HL-60 (cell line): ENCODE data around the gene NFE2.

ENCODE experiments used
- POLR2AphosphoS5 ChIP-seq: IDR thresholded peaks from 2 replicates; pipeline ENCODE4 v1.6.1; 2012; ENCODE audit warnings: low read depth
- TF ChIP-seq, protein P1 (sequence below): IDR thresholded peaks from one replicate; pipeline ENCODE4 v1.5.1; 2011; ENCODE audit warnings: low read length, control low read depth, inconsistent platforms; ENCODE audit not compliant: insufficient read depth

DNA sequence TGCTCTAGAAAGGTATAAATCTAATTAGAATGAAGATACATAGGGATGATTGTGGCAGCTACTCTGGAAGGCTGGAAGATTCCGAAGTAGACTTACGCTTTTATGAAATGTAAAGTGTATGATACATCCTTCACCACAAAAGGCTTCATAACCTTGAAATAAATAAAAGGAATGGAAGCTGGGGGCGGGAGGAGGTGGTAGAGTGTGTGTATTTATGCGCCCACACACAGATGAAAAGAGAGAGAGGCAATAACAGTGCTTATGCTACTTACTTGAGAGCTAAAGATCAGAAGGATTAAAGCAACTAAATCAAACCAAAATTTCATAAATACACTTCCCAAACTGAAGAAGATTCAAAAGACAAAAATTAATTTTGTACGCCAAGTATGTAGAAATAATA, 51.3 kb downstream of the NFE2 start:
- TF ChIP-seq, protein P1, sequence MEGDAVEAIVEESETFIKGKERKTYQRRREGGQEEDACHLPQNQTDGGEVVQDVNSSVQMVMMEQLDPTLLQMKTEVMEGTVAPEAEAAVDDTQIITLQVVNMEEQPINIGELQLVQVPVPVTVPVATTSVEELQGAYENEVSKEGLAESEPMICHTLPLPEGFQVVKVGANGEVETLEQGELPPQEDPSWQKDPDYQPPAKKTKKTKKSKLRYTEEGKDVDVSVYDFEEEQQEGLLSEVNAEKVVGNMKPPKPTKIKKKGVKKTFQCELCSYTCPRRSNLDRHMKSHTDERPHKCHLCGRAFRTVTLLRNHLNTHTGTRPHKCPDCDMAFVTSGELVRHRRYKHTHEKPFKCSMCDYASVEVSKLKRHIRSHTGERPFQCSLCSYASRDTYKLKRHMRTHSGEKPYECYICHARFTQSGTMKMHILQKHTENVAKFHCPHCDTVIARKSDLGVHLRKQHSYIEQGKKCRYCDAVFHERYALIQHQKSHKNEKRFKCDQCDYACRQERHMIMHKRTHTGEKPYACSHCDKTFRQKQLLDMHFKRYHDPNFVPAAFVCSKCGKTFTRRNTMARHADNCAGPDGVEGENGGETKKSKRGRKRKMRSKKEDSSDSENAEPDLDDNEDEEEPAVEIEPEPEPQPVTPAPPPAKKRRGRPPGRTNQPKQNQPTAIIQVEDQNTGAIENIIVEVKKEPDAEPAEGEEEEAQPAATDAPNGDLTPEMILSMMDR: no peak
- TF ChIP-seq POLR2AphosphoS5: no peak
